Esophagus squamous epithelium (tissue), 4 donors: ENCODE measurements around the gene RHOXF2.

Experiments
- POLR2A ChIP-seq, 4 donors: fragments of 450-650 bp; IDR thresholded peaks; one replicate each; pipeline ENCODE4 v1.6.1; 2017; ENCODE audit warnings: antibody characterized with exemption in 4 of 4, mild to moderate bottlenecking in 4 of 4, moderate library complexity in 3 of 4
- TF ChIP-seq, protein P1 (sequence below), 6 experiments: fragments of 450-650 bp in 4 of 6; fragments of 200-600 bp in 2 of 6; sonication (generic) in 2 of 6; IDR thresholded peaks; one replicate each; pipeline ENCODE4 v1.5.1; 2016 to 2019; ENCODE audit warnings: antibody characterized with exemption in 6 of 6, mild to moderate bottlenecking in 4 of 6, moderate library complexity in 4 of 6

GRCh38 chrX:120115438-120115963 lies 42.9 kb upstream of the RHOXF2 start, which contains the start of gene RHOXF1:
- TF ChIP-seq, protein P1, sequence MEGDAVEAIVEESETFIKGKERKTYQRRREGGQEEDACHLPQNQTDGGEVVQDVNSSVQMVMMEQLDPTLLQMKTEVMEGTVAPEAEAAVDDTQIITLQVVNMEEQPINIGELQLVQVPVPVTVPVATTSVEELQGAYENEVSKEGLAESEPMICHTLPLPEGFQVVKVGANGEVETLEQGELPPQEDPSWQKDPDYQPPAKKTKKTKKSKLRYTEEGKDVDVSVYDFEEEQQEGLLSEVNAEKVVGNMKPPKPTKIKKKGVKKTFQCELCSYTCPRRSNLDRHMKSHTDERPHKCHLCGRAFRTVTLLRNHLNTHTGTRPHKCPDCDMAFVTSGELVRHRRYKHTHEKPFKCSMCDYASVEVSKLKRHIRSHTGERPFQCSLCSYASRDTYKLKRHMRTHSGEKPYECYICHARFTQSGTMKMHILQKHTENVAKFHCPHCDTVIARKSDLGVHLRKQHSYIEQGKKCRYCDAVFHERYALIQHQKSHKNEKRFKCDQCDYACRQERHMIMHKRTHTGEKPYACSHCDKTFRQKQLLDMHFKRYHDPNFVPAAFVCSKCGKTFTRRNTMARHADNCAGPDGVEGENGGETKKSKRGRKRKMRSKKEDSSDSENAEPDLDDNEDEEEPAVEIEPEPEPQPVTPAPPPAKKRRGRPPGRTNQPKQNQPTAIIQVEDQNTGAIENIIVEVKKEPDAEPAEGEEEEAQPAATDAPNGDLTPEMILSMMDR (IDR thresholded peaks at IDR 0.05) = no peak
- no peak for TF ChIP-seq POLR2A (IDR thresholded peaks at IDR 0.05)
